DND-41 (cell line): ENCODE results near the gene CHRM5.

Experiments
- EZH2 ChIP-seq: IDR thresholded peaks from 3 replicates; pipeline ENCODE4 v1.6.1; 2012; ENCODE audit warnings: borderline replicate concordance, low read depth, mild to moderate bottlenecking, moderate library complexity, low read length, inconsistent platforms; ENCODE audit not compliant: severe bottlenecking
- TF ChIP-seq, protein P1 (sequence below): IDR thresholded peaks from 2 replicates; pipeline ENCODE4 v1.5.1; 2012; ENCODE audit warnings: borderline replicate concordance, low read length, moderate library complexity, mild to moderate bottlenecking; ENCODE audit not compliant: poor library complexity, severe bottlenecking; ENCODE audit errors: extremely low read depth

DNA sequence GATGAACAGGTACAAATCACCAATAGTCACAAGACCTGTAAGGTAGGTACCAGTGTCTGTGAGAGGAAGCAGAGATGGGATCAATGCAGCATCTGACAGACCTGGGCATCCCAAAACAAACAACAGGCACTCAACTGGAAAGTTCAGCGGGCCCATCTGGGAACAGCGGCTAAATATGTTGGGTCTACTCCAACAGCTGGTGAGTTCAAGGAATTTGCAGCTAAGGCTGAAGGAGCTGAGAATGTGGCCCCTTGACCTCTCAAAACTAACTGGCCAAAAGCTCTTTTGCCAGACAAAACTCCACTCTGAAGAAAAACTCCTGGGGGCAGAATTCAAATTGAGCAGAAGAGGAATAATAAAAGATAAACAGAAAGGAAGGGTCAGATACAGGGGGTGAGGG, 46.3 kb downstream of the CHRM5 start:
- TF ChIP-seq, protein P1, sequence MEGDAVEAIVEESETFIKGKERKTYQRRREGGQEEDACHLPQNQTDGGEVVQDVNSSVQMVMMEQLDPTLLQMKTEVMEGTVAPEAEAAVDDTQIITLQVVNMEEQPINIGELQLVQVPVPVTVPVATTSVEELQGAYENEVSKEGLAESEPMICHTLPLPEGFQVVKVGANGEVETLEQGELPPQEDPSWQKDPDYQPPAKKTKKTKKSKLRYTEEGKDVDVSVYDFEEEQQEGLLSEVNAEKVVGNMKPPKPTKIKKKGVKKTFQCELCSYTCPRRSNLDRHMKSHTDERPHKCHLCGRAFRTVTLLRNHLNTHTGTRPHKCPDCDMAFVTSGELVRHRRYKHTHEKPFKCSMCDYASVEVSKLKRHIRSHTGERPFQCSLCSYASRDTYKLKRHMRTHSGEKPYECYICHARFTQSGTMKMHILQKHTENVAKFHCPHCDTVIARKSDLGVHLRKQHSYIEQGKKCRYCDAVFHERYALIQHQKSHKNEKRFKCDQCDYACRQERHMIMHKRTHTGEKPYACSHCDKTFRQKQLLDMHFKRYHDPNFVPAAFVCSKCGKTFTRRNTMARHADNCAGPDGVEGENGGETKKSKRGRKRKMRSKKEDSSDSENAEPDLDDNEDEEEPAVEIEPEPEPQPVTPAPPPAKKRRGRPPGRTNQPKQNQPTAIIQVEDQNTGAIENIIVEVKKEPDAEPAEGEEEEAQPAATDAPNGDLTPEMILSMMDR, result no peak
- TF ChIP-seq EZH2, result no peak
